Stimulated activated CD8-positive, alpha-beta memory T cell treated with anti-CD3 and anti-CD28 coated beads, Interleukin-12 subunit alpha, Interleukin-12 subunit beta, amount 100 ng/mL, for 1 hour (primary cell): ENCODE measurements around the gene SARDH.

Source experiments
- DNase-seq: peaks from one replicate; pipeline ENCODE4 v3.0.0-alpha.2; 2020; ENCODE audit warnings: low read depth

SARDH gene

DNA sequence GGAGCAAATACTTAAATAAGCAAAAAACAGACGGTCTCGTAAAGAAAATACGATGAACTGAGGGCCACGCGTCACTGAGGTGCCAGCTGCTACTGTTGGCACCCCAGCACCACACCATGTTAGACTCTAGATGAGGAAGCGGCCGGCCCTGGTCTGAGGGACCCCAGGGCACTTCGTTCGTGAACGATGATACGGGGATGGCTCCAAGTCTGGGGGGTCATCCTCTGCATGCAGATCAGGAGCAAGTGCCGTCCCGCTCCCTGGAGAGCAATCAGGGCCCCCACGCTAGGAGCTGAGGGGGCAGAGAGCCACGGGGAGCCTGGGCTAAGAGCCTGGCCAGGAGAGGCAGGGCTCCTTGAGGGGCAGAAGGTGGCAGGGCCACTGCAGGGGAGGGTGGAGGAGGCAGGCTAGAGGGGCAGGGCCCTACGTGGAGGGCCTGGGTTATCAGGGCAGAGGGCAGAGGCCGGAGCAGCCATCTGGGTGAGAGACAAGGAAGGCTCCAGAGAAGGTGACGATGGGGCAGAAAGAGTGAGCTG is 24.1 kb downstream of the SARDH start:
- DNase-seq: no peak

DNA sequence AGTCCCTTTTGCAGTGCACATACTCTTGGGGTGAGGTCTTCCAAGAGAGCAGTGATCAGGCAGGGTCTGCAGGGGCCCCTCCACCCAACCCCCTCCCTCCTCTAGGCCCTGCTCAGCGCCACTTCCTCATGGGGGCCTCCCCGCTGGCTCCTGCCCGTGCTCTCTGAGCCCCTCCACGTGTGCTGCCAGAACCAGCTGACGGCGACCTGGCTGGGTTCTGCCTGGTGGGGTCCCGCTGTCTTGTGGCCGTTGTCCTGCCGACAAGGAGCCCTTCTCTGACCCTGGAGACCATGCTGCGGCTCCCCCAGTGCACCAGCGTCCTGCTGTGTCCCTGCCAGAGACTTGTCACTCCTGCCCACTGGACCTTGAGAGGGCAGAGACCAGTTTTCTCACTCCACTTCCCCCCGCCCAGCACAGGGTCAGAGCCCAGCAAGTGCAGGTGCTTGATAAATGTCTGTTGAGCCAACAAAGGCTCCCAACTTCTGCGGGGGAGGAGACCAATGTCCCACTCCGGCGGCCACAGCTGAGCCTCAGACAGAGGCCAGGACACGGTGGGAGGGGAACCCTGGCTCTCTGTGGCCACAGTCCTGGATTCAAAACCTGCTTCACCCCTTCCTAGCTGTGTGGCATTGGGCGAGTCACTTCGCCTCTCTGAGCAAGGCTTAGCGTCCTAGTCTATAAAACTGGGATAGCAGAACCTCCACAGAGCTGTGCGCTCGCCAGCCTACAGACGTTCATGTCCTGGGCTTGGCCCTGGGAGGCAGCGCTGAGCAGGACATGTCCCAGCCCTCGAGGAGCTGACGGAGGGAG is 24.8 kb downstream of the SARDH start:
- DNase-seq: no peak

DNA sequence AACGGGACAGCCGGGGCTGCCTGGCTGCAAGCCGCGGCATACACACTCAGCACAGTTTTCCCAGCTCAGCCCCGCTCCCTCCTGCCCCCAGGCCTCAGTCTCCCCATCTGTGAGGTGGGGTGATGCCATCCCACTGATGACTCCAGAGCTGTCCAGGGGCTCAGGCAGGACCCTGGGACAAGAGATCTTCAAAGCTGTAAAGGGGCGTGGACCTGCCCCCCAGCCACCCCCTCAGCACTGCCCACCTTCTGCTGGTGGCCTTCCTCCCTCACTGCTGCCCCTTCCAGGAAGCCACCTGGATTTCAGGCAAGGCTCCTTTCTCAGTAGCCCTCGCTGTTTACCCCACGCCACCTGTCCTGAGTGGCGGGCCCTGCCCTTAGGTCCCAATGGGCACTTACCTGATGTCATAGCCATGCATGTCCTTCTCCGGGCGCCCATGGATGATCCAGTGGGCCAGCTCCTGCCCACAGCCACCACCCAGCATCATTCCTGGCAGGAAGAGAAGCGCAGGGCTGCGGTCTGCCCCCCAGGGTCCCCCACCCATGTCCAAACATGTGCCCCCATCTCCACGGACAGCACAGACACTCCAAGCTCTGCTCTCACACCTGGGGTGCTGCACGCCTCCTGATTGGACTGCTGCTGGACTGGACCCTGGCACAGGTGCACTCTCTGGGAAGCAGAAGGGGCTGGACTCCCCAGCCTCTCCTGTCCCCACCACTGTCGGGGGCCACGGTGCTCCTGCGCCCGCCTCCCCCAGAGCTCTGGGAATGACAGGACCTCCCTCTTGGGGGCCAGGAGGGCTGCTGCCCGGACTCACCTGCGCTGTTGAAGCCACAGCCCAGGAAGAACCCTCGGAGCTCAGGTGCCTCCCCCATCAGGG is 25.7 kb downstream of the SARDH start:
- DNase-seq: no peak

DNA sequence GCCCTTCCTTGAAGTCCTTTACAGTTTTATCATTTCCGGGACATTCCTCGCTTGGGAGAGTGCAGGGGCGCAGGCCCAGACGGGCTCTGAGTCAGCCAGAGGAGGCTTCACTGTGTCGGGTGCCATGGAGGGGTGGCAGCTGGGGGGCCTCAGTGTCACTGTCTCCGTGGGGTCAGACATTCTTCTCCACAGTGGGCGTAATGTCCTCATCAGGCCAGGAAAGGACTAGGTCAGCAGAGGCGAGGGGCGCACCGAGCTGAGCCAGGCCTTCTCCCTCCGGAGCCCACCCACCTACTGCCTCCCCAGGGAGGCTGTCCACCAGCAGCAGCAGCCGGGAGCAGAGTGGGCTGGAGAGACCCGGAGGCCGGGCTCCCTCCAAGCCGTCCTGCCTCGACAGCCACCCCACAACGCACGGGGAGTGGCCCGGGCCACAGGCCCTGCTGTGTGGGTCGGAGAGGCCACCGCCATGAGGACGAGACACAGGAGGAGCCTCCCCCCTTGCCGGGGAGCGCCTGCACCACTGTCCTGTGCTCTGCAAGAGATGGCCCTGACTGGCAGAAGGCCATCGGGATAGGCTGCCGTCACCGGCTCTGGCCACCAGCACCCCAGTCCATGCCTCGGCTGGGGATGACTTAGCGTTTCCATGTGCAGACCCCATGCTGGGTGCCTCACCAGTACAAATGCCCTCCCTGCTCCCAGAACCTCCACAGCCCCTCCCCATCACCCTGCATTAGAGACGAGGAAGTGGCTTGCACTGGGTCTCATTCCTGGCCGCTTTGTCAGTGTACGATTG is 26.5 kb downstream of the SARDH start:
- no peak for DNase-seq

DNA sequence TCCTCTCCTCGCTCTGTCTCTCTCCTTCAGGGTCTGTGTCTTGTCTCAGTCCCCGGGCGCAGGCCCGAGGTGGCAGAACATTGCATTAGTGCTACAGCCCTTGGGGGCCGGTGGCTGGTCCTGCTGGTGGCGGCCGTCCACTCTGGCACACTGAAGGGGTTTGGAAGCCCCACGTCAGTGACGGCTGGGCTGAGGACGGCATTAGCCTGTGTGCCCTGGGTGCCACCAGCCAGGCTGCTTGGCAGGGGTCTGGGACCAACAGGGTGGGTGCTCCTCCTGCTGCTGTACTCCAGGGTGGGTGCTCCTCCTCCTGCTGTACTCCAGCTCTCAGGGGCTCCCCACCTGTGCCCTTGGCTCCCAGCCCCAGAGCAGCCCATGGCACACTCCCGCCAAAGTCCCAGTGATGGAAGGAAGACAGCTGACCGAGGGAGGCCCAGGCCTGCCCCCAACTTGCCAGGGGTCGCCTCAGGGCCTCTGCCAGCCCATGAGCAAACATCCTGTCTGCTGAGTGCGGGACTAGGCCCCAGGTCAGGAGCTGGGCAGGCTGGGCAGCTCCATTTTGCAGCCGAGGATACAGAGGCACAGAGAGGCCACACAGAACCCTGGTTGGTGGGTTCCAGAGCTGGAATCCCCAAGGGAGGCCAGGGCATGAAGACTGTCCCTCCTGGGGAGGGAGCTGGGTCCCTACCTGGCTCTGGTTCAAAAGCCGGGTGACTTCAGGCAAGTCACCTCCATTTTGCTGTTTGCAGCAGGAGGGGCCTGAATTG is 27.3 kb downstream of the SARDH start:
- DNase-seq: no peak

DNA sequence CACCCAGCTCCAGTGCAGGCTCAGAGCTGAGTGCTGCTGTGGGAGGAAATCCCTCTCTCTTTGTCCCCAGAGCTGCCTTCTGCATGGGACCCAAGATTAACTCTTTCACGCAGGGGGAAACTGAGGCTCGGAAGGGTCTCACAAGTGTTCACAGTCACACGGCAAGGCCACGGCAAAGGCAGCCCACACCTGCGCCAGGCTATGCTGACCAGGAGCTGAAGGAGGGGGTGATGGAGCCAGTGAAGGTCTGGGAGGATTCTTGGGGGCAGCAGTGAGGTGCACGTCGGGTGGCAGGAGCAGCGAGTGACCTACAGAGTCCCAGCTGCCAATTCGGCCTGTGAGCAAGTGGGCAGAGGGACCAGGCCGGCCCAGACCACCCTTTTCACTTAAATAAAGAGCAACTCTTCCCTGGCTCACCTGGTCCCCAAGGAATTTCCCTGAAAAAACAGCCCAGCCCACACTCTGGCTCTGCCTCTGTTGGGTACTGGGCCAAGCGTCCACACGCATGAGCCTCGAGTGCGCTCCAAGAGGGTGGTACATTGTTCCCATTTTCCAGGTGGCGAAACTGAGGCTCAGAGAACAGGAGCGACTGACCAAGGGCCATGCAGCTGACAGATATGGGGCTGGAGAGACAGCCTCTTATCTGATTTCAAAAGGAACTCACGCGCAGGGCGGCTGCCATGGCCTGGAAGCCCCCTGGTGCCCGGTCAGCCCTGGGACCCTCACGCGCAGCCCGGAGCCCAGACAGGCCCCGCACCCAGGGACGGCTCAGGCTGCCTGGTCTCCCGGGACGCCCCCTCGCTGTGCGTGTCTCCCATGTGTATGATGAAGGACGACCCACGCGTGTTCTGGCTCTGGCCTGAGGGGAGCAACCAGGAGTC is 28.2 kb downstream of the SARDH start:
- no peak for DNase-seq

DNA sequence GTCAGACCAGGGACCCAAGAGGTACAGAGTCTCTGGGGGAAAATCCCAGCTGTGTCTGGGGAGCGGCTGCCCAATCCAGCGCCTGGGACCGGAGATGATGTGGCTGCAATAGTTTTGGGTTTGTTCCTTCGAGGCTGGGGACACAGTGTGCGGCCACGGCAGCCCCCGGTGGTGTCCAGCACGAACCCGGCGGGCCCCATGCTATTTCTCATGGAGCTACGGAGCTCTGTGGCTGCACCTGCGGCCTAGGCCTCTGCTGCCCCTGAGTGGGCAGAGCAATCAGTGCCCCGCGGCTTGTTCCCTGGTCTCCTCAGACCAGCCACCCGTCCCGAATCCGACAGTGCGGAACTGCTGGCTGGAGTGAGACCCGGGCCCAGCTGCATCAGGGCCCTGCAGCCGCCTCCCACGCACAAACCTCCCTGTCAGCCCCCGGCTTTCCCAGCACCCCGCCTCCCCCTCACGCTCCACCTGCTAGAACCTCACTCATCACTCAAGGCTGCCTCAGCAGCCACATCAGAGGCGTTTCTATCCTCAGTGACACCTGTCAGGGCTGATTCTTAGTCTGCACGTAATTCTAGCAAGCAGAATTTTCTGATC is 29.0 kb downstream of the SARDH start:
- DNase-seq: peak; percentile 35

DNA sequence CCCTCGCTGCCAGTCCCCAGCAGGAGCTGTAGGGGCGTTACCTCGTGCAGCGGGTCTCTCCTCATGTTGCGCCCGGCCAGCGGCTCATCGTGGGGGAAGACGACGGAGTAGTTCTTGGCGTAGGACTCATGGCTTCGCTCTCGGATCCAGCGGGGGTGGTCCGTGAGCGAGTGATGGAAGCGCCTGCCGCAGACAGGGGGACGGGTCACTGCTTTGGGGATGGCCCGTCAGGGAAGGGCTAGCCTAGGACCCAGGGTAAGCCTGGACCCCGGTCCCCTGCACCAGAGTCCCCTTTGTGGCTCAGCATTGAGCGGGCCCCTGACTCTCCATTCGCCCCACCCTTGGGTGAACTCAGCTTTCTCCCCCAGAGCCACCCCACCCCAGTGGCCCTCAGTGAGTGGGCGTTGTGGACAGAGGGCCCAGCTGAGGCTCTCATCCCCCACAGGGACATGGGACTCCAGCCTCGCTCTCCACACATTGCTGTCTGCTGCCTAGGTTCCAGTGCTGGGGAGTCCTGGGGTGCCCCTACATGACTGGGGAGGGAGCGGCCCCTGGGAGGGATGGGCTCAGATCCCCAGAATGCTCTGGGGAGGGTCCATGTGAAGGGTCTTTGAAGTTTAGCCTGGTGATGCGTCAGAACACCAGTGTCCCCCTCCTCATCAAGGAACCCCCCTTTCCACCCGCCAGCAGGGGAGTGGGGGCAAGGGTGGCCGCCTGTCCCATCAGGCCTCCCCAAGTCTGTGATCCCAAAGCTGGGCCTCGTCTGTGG is 29.7 kb downstream of the SARDH start:
- no peak for DNase-seq

DNA sequence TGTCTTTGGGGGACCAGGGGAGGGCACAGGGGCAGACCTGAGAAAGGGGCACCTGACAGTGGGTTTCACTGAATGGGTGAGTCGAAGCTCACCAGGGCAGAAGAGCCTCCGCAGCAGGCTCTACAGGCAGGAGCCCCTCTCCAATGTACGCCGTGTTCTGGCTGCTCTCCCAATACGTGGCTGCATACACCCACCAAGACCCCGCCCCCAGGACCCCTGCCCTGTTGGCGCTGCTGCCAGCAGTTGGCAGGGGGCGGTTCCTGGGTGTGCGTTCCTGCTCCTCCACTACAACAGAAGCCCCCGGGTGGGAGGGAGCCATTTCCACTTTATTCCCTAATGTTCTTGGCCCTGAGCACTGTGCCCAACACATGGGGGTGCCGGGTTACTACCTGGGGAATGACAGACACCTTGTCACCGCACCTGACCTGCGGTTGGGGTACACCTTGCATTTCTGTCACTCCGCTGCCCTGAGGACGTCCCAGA is 30.3 kb downstream of the SARDH start:
- DNase-seq: no peak

DNA sequence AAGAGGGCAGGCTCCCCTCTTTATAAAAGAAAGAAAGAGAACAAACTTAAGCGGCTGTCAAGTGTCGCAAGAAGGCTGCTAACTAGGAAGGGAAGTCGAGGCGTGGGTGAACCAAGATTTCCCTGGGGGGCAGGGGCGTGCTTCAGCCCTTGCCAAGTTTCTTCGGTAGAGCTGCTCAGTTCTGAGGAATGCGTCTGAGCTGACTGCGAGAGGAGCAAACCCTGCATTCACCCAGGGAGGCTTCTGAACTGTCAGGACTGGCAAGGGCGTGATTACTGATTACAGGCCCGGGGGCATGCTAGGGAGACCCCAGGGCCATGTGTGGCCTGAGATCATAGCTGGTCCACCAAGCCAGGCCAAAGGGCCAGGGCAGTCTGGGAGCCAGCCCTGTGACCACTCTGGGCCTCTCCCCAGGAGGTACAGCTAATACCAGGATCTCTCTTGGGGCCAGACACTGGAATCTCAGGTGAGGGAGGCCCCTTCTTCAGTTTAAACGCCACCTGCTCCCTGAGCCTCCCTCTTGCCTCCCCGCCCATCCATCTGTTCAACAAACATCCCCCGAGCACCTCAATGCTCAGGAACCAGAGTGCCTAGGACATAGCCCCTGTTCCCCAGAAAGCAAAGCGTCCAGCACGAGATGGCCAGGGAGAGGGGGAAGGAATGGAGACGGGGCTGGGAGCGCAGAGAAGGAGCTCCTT is 30.9 kb downstream of the SARDH start:
- DNase-seq: no peak

DNA sequence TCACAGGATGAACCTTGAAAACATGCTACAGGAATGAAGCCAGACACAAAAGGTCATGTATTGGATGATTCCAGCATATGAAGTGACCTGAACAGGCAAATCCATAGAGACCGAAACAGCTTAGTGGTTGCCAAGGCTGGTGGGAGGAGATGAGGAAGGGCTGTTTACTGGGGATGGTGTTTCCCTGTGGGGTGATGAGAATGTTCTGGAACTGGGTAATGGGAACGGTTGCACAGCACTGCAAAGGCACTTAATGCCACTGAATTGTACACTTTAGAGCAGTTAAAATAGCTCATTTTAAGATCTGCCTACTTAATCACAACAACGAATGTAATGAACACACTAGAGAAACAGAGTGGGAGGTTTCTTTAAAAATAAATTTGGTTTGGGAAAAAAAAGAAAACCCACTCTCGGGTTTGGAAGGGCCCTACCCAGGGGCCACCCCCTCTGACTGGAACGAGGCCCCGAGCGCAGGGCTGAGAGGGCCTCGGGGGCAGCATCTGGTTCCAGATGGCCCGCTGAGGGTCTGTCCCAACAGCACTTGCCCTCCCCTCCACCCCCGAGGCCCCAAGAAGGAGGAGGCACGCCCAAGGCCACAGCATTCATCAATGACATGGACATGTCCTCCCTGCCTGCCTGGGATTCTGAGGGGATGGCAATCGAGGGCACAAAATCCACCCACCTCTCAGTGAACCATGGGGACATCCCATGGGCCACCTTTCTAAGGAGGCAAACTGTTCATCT is 31.7 kb downstream of the SARDH start:
- DNase-seq: no peak

DNA sequence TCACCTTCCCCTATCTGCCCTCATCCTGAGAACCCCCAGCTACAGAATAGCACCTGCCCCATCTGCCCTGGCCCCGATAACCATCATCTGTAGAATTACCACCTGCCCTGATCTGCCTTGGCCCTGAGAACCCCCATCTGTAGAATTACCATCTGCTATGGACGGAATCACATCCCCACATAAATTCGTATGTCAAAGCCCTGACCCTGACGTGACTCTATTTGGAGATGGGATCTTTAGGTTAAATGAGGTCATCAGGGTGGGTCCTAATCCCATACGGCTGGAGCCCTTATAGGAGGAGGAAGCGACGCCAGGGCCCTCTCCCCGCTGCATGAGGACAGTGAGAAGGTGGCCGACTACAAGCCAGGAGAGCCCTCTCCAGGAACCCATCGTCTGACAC is 32.6 kb downstream of the SARDH start:
- no peak for DNase-seq

DNA sequence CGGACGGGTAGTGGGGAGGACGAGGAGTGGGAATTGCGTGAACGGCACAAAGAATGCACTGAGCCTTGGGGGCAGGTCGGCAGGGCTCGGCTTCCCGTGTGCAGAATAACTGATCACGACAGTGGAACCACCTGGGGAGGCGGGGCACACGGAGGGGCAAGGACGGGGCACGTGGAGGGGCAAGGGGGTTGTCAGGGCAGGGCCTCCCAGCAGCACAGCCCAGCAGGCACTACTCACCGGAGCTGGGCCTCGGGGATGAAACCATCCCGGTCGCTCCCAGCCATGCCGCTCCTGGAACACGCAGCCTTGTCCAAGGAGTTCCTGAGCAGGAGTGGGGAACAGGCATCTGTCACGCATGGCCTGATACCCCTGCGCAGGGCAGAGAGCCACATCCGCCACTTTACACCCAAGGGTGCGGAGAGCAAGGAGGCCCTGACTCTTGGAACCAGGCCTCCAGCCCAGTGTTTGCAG is 33.4 kb downstream of the SARDH start:
- no peak for DNase-seq

DNA sequence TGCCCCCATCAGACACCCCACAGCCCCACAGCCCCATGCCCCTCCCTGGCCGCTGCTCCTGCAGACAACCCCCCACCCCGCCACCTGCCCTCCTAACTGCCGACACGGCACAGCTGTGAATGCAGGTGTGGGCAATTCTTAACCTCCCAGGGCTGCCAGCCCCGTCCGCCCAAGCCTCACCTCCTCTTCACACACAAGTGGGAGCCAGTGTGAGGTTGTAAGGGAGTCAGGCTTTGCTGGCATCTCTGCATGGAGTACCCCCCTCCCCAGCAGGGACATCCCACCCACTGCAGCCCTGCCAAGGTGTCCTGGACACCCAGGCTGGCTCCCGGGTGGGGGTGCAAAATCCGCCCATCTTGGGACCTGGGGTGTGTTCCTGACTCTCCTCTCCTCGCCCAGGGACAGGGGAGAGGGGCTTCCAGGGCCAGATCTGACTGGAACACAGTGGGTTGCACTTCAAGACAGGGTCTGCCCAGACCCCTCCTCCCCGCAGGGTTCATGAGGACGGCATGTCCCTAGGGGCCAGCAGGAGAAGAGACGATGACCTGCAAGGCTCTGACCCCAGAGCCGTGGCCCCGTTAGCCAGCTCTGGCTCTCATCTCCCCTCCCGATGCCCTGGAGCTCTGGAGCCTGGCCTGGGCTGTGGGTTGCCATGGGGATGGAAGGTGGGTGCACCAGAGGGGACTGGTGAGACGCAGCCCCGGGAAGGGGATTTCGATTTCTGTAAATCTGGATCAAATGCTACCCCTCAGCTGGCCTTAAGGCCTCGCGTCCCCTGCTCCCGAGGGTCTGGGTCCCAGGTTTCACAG is 34.4 kb downstream of the SARDH start:
- DNase-seq: no peak

DNA sequence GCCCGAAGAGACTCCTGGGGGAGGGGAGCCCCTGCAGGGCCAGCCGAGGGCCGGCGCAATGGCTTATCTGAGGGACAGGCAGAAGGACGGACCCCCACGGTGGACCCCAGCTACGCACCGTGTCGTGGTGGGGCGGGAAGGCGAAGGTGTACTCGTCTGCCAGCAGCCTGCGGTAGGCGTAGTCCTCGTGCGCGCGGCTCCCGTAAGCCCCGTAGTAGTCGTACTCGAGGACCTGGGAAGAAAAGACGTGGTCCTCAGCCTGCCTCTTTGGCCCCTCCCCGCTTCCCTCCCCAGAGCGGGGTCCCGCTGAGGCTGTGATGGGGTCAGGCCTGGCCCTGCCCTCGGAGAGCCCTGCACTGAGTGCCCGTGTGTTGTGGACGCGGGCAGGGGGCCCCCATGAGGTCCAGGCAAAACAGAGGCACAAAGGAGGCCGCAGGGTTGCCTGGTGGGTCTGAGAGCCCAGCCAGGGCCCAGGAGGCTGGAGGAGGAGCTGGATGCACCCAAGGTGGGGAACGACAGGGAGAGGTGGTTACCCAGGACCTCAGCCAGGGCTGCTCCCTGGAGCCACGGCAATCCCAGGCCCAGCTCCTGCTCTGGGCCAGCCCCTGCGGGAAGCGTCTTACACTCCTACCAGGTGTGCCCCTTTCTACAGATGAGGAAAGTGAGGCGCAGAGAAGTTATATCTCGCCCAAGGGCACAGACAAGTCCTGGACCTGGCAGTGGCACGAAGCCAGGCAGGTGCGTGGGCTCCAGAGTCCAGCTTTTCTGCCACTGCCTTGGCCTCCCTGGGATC is 35.2 kb downstream of the SARDH start:
- DNase-seq: no peak
